ENCODE data around the gene CP.

GRCh38 chr3:149134575-149134974 lies 87.1 kb downstream of the CP start:
- TF ChIP-seq CTCF (IDR thresholded peaks at IDR 0.05; ENCODE audit: insufficient read depth, low read length), result no peak
- no peak for TF ChIP-seq GABPA (IDR thresholded peaks at IDR 0.05; ENCODE audit: low read depth)
- no peak for TF ChIP-seq POLR2AphosphoS5 (IDR thresholded peaks at IDR 0.05; ENCODE audit: low read depth)
- TF ChIP-seq, protein P1, sequence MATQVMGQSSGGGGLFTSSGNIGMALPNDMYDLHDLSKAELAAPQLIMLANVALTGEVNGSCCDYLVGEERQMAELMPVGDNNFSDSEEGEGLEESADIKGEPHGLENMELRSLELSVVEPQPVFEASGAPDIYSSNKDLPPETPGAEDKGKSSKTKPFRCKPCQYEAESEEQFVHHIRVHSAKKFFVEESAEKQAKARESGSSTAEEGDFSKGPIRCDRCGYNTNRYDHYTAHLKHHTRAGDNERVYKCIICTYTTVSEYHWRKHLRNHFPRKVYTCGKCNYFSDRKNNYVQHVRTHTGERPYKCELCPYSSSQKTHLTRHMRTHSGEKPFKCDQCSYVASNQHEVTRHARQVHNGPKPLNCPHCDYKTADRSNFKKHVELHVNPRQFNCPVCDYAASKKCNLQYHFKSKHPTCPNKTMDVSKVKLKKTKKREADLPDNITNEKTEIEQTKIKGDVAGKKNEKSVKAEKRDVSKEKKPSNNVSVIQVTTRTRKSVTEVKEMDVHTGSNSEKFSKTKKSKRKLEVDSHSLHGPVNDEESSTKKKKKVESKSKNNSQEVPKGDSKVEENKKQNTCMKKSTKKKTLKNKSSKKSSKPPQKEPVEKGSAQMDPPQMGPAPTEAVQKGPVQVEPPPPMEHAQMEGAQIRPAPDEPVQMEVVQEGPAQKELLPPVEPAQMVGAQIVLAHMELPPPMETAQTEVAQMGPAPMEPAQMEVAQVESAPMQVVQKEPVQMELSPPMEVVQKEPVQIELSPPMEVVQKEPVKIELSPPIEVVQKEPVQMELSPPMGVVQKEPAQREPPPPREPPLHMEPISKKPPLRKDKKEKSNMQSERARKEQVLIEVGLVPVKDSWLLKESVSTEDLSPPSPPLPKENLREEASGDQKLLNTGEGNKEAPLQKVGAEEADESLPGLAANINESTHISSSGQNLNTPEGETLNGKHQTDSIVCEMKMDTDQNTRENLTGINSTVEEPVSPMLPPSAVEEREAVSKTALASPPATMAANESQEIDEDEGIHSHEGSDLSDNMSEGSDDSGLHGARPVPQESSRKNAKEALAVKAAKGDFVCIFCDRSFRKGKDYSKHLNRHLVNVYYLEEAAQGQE (IDR thresholded peaks at IDR 0.05; ENCODE audit: insufficient replicate concordance, low read depth), result no peak
- no peak for TF ChIP-seq SPI1 (IDR thresholded peaks at IDR 0.05; ENCODE audit: borderline replicate concordance, low read depth)

Measured in HL-60 (cell line).